Breast epithelium (tissue), 3 donors: Measurements from ENCODE around the gene PAQR4.

Experiments
- POLR2A ChIP-seq: fragments of 450-650 bp; IDR thresholded peaks from one replicate; pipeline ENCODE4 v1.6.1; 2016; ENCODE audit warnings: antibody characterized with exemption, mild to moderate bottlenecking, moderate library complexity
- TF ChIP-seq, protein P1 (sequence below), 3 donors: fragments of 450-650 bp; IDR thresholded peaks; one replicate each; pipeline ENCODE4 v1.5.1; 2016 to 2017; ENCODE audit warnings: antibody characterized with exemption in 3 of 3, mild to moderate bottlenecking in 3 of 3, moderate library complexity in 3 of 3

DNA sequence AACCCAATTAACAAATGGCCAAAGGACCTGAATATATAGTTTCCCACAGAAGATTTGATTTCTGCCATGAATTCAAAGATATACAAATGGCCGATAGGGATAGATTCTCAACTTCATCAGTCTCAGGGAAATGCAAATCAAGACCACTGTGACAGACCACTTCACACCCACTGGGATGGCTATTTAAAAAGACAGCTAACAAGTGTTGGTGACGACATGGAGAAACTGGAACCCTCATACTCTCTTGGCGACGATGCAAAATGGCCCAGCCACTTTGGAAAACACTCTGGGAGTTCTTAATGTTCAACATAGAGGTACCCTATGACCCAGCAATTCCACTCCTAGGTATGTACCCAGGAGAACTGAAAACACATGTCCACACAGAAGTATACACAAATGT lies 22.5 kb upstream of the PAQR4 start:
- no peak for TF ChIP-seq POLR2A
- TF ChIP-seq, protein P1, sequence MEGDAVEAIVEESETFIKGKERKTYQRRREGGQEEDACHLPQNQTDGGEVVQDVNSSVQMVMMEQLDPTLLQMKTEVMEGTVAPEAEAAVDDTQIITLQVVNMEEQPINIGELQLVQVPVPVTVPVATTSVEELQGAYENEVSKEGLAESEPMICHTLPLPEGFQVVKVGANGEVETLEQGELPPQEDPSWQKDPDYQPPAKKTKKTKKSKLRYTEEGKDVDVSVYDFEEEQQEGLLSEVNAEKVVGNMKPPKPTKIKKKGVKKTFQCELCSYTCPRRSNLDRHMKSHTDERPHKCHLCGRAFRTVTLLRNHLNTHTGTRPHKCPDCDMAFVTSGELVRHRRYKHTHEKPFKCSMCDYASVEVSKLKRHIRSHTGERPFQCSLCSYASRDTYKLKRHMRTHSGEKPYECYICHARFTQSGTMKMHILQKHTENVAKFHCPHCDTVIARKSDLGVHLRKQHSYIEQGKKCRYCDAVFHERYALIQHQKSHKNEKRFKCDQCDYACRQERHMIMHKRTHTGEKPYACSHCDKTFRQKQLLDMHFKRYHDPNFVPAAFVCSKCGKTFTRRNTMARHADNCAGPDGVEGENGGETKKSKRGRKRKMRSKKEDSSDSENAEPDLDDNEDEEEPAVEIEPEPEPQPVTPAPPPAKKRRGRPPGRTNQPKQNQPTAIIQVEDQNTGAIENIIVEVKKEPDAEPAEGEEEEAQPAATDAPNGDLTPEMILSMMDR (IDR thresholded peaks at IDR 0.05) = no peak
